HFF-Myc (cell line): ENCODE results near the gene PDE3B.
"Not testable (repeated sequence)": the region's sequence is repeated elsewhere in the genome, so short reads cannot be mapped to it uniquely, and the experiment has no call there.

ENCODE experiments used
- DNase-seq: peaks from one replicate; pipeline ENCODE4 v3.0.0-alpha.2; 2011; ENCODE audit warnings: low read depth; ENCODE audit errors: extremely low read depth
- H3K4me3 ChIP-seq: replicated peaks from 2 replicates; pipeline ENCODE4 v1.5.1; 2011; ENCODE audit warnings: low read depth, mild to moderate bottlenecking, control low read depth, low read length
- CTCF ChIP-seq: IDR thresholded peaks from 2 replicates; pipeline ENCODE4 v1.5.1; 2012; ENCODE audit warnings: mild to moderate bottlenecking, low read depth, low read length, control low read depth; ENCODE audit errors: missing control alignments

The PDE3B gene

GRCh38 chr11:14700593-14700992, 57.0 kb downstream of the PDE3B start:
- no peak for TF ChIP-seq CTCF
- H3K4me3 ChIP-seq = no peak overlapping the region

GRCh38 chr11:14702760-14703159, 59.2 kb downstream of the PDE3B start:
- no peak for DNase-seq
- no peak for TF ChIP-seq CTCF
- H3K4me3 ChIP-seq = no peak overlapping the region

More at GRCh38 chr11:14700593-14700992, 57.0 kb downstream of the PDE3B start:
- no peak for DNase-seq

GRCh38 chr11:14703731-14704130, 60.1 kb downstream of the PDE3B start:
- DNase-seq = no peak

GRCh38 chr11:14705067-14705466, 61.5 kb downstream of the PDE3B start:
- TF ChIP-seq CTCF = no peak
- no peak overlapping the region for H3K4me3 ChIP-seq
- DNase-seq = no peak

More at GRCh38 chr11:14703731-14704130, 60.1 kb downstream of the PDE3B start:
- no peak overlapping the region for H3K4me3 ChIP-seq
- TF ChIP-seq CTCF = no peak

- H3K4me3 ChIP-seq = no peak overlapping the region
- DNase-seq = peak; percentile 4
- no peak for TF ChIP-seq CTCF
These were observed 70.1 kb downstream of the PDE3B start for GRCh38 chr11:14713496-14714244.

GRCh38 chr11:14715669-14716068, 72.1 kb downstream of the PDE3B start:
- H3K4me3 ChIP-seq, DNase-seq: not testable (repeated sequence)

- DNase-seq = no peak
- no peak for TF ChIP-seq CTCF
- no peak overlapping the region for H3K4me3 ChIP-seq
These were observed 78.9 kb downstream of the PDE3B start for GRCh38 chr11:14722496-14722895.
